Endometrial microvascular endothelial cells (primary cell): ENCODE measurements around the gene HIRA. TPM values are rescaled to one million over a fixed set of nuclear protein-coding genes. Genes with fewer than 3 reads are reported as not detected.

ENCODE experiments used
- in situ Hi-C: cut with HindIII; loops from 2 replicates; pipeline ENCODE4 v1.10.0; 2017; ENCODE audit warnings: low sequenced_read_pairs, low pct_unique_long_range_greater_than_20kb; ENCODE audit errors: inconsistent ontology term
- total RNA-seq: library from RNA; depleted of rRNA; stranded (reverse); fragments of >200 nt; gene quantifications from one replicate; pipeline ENCODE4 v1.2.3, GENCODE V29; 2015; ENCODE audit errors: inconsistent ontology term

The HIRA gene
- total RNA-seq, 1 donor from 2014 or later, result 18.4 TPM

DNA sequence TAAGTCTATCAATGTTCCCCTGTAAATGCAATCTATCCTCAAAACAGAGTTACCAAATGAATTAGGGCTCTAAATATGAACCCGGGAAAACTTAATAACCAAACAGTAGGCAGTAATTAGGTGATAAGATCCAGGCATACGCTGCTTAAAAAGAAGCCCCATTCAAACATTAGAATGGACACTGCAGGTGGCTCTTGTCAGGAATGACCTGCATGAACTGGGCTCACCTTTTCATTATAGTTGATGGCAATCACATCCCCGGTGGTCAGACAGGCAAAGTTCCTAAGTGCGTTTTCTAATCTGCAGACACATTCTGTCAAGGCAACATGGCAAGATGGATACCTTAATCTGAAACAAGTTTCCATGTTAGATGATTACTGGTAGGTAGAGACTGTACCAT is 33.4 kb upstream of the HIRA start:
- in situ Hi-C loops, result no loop called here

DNA sequence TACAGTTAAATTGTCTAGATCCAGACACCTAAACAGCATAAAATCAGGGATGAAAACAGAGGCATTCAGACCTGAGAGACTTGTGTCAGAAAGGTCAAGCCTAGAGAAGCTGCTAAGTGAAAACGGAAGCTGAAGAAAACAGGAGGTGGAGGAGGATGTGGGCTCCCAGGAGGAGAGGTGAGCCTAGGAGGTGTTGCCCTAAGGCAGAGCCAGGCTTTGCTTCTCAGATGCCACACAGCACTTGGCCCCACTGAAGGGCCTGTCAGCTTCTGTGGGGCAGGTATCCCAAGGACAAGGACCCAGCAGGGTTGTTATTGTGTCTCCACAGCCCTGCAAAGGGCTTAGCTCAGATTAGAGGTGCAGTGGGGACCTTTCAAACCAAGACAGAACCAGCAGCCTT is 33.0 kb upstream of the HIRA start:
- in situ Hi-C loops, result no loop called here

DNA sequence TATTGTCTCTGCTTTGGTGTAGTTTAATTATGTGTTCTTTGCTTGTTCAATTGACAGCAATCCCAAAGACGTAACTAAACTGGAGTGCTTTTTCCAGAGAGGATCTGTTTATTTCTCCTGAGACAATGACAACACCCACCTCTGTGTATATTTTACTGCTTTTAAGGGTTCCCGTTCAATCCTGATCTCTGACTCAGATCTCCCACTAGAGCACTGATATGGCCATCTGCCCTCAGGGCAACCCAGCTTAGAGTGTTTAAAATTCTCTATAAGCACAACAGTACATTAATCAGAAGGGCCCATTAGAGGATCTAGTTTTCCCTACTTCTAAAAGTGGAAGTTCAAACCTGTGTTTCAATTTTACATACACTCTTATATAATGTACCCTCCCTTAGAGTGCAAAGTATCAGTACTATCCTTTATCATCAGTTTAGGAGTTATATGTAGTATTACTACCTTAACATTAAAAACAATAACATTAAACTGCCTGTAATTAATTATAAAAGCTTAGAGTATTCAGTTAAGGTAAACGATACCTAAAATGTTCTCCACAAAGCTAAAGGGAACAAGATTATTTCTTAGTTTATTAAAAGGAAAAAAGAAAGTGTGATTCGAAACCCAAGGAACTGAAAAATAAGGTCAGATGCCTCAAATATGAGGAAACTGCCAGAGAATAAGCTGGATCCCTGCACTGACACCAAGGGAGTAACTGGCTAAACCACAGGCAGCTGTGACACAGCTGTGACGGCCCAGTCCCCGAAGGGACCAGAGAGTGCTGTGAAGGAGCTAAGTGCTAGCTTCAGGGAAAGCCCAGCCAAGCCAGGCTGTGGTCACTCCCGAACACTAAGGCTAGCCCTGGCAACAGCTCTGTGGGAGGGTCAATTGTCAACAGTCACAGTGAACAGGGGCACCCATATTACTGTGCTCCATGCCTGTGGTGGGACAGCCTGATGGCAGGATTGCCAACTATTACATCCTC is 32.2 kb upstream of the HIRA start:
- in situ Hi-C loops, result no loop called here

DNA sequence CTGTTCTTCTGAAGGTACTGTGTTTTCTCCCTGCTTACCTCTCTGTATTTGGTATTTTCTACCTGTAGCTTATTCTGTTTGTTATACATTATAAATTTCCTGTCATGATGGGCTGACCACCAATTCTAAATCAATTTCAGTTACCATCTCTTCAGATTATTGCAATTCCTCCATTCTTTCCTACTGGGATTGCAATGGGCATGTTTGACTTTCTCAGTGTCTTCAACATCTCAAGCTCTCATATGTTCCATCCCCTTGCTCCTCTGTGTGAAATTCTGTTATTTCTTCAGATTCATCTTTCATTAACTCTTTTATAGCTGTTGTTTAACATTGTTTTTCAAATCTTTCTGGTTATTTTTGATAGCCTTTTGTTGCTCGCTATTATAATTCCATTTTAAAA is 31.5 kb upstream of the HIRA start:
- in situ Hi-C loops, result no loop called here

DNA sequence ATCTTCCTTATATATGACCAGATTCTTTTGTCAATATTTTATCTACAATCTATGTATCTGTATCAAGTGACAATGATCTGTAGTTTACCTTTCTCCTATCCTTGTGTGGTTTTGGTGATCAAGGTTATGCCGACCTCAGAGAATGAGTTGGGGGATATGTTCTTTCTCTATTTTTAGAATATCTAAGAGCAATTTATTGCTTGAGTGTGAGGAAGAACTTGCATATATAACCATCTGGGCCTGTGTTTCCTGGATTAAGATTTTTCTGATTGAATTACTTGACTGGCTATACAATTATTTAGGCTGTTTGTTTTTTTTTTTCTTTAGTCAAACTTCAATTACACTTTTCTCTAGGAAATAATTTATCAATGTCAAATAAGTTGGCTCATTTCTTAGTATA is 30.0 kb upstream of the HIRA start:
- in situ Hi-C loops, result no loop called here

DNA sequence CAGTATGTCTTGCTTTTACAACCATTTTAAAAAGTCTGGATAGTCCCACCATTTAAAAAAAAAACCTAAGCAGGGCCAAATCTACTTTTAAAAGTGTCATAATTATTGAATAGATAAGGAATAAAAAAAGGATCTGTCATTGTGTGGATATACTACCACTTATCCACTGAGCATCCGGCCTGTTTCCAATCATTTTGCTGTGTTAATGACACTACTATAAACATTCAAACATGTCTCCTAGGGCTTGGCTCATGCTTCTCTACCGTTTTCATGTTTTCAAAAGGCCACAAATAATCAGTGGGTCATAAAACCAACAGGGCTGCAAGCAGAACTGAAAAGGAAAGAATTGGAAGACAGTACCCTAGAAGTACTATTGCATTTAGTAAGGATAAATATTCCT is 28.5 kb upstream of the HIRA start:
- in situ Hi-C loops, result no loop called here

- in situ Hi-C loops, result no loop called here
These were observed 26.4 kb upstream of the HIRA start for GRCh38 chr22:19457828-19458428.

- in situ Hi-C loops, result no loop called here
These were observed 25.0 kb upstream of the HIRA start for GRCh38 chr22:19456541-19456940.

DNA sequence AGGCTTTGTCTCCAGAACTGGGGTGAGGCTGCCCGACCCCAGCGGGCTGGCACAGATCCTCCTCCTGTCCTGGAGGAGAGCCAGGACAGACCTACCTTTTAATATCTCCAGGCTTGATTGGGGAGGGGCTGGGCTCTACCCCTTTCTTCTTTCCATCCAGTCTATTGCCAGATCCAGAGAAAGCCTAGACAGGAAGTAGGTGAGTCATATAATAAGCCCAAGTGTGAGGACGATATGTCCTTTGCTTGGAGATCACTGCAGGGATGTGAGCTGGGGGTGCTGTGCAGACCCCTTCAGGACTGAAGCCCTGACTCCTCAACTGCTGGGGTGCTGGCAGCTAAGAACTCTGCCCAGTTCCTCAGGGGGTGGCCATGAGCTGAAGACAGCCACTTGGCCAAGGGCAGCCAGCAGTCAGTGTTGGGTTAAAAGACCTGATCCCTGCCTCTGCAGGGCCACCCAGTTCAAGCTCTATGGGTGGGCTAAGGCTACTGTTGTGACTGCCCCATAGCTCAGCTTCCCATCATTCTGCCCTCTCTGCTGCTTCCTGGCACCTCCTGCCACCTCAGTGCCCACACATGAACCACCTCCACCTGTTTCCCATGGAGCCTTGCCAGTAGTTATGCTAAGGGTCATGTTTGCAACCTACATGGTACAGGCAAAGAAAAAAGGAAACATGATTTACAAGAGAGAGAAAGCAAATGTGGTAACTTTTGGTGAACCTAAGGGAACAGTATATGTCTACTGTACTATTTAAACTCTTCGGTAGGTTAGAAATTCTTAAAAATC is 24.2 kb upstream of the HIRA start:
- in situ Hi-C loops, result no loop called here

DNA sequence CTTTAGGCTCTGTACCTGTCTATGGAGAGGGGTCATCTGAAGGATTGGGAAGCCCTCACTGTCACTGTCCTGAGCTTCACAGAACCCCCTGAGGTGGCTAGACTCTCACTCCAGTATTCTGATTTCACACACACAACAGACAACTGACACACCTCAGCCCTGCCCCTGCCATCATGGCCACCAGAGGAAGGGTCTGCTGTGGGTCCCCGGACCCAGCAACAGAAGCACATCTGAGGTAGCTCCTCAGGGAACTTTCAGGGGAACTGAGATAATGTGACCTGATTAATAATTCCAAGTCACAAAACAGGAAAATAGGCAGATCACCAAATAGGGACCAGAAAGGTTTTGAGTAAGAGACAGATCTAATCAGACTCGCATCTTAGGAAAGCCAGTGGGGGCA is 23.5 kb upstream of the HIRA start:
- in situ Hi-C loops, result no loop called here

- in situ Hi-C loops, result no loop called here
These were observed 22.6 kb upstream of the HIRA start for GRCh38 chr22:19454156-19454555.

DNA sequence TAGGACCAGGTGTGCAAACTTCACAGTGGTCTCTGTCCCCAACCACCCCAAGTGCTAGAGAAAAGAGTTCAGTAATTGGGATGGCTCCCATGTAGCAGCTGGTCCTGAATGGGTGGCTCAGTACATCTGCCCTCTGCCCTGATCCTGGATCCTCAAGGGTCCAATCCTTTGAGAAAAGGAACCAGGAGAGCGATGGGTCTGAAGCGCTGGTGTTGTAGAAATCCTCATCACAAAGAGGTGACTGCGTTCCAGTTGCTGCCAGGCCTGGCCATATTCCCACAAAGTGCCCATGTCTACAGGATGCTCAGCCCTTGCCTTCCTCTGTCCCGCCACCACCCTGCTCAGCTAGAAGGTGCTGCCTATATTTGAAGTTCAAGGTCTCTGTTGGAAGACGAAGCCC is 22.2 kb upstream of the HIRA start:
- in situ Hi-C loops, result no loop called here

DNA sequence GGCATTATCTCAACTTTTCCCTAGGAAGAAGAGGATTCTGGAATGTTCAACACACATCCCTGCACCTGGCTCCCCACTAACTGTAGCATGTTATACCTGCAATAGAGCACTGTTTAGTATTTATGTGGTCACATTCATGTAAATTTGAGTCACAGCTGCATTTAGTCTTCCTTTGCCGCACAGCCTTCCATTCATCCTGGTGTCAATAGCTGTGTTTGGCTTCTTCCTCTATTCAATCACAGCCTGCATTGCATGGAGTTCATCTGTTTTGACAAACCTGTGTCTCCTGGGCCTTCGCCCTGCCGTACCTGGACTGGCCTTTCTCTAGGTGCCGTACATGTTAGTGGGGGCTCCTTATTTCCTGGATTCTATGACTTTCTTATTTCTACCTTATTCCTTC is 20.0 kb upstream of the HIRA start:
- in situ Hi-C loops, result no loop called here

DNA sequence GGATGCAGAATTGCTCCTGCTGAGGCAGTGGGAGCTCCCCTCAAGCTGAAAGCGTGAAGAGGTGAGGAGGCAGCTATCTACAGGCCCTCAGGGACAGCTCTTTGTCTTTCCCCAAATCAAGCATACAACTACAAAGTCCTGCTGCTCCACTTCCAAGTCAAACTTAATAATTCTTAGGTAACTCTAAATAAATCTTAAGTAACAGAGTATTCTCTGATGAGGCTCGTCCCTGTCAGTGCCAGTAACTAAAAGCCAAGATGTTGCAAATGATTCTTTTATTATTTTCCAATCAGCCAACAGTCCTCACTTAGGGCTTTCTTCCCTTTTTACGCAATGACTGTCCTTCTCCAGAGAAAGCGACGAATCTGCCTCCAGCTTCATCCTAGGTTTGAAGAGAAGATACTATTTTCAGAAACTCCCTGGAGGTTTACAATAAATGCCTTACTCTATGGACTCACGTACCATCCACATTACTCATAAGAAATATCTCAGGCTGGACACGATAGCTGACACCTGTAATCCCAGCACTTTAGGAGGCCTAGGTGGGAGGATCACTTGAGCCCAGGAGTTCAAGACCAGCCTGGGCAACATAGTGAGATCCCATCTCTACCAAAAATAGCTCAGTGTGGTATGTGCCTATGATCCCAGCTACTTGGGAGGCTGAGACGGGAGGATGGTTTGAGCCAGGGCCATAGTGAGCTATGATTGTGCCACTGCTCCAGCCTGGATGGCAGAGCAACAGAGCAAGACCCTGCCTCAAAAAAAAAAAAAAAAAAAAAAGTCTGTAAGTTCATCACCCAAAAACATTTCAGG is 19.0 kb upstream of the HIRA start:
- in situ Hi-C loops, result no loop called here

DNA sequence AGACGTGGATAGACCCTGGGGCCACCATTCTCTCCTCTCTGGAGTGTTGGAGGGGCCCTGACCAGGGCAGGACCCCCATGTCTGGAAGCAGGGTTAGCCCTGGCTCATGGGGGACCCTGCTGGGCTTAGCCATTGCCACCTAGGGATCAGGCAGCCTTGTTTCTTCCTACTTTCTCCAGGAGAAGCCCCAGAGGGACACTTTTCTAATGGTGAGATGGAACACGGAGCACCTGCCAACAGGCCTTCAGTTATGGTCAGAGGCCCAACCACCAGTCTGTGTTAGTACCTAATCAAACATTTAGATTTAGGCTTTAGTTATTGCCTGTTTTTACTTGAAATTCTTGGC is 17.9 kb upstream of the HIRA start:
- in situ Hi-C loops, result no loop called here

GRCh38 chr22:19448739-19449421 is 17.3 kb upstream of the HIRA start:
- in situ Hi-C loops, result no loop called here

DNA sequence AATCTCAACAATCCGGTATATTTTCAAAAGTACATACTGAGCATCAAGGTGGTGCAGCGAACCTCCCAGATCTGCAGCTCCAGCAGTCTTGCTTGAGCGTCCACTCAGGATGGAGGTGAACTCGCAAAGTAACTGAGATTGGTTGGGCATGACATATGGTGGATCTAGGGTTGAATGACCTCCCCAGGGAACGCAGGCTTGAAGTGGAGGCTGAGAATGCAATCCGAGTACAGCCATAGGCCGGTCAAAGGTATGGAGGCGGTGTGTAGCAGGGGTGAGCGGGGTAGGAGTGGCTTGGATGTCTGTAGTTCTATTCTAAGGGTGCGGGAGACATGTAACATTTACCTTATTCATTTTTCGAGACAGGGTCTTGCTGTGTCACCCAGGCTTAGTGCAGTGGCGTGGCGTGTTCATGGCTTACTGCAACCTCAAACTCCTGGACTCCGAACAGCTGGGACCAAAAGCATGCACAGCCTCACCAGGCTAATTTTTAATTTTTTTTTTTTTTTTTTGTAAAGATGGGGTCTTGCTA is 16.6 kb upstream of the HIRA start:
- in situ Hi-C loops, result no loop called here

DNA sequence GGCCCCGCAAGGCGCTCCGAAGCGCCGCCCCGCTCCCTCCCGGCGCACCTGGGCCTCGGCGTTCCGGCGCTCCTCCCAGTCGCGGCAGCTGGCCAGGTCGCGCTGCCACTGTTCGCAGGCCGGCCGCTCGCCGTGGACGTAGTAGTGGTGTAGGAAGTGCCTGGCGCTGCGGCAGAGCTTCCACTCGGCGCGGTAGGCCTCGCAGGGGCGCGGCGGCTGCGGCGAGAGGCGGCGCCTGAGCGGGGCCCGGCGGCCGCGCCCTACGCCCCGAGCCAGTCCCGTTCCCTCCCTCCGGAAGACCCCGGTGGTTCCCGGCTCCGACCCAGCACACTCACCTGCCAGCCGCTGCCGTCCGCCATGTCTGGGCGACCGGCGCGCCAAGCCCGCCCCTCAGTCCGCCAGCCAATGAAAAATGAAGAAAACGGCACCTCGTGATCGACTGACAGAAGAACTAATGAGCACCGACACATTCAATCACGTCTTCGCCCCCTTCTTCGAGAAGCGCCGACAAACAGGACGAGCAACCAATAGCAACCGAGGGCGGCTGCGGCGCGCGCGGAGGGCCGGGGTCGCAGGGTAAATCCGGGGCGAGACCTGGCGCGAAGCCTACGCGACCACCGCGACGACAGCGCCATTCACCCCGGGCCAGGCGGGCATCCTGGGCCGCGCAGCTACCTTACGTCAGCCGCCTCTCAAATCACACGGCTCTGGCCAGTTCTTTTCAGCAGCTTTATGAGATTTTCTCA is 16.0 kb upstream of the HIRA start, which contains the start of gene C22orf39:
Gene C22orf39 (minus strand): TSS at position 382 of the 746 bp plus-strand sequence. CDS start 23 bp downstream, at position 359.
- in situ Hi-C loops, result no loop called here
